ENCODE results near the gene ROBO2.

- TF ChIP-seq POLR2A (IDR thresholded peaks at IDR 0.05; ENCODE audit: low read depth, low read length) = no peak
- TF ChIP-seq POLR2AphosphoS5 (IDR thresholded peaks at IDR 0.05; ENCODE audit: low read depth, low read length) = no peak
- no peak for TF ChIP-seq TAF1 (IDR thresholded peaks at IDR 0.05; ENCODE audit: borderline replicate concordance, low read depth, low read length)
Measured at GRCh38 chr3:77325702-77326101, 285.8 kb downstream of the ROBO2 start.

All from GM12892 (cell line).